HG02981 (cell line): ENCODE results near the gene AQP3.
"Not testable (repeated sequence)": the region's sequence is repeated elsewhere in the genome, so short reads cannot be mapped to it uniquely, and the experiment has no call there.

ENCODE experiments used
- ATAC-seq: cut with Tn5 transposase; IDR thresholded peaks from one replicate; pipeline ENCODE4 v1.9.1; 2021; ENCODE audit warnings: mild to moderate bottlenecking, moderate library complexity; ENCODE audit not compliant: unreplicated experiment

The AQP3 gene

GRCh38 chr9:33443464-33444154 lies 3.8 kb downstream of the AQP3 start:
- no peak for ATAC-seq

GRCh38 chr9:33443047-33443446 lies 4.3 kb downstream of the AQP3 start:
- no peak for ATAC-seq

- no peak for ATAC-seq
Measured at GRCh38 chr9:33442125-33442524, 5.3 kb downstream of the AQP3 start.

GRCh38 chr9:33440609-33441008 lies 6.8 kb downstream of the AQP3 start:
- ATAC-seq: no peak

GRCh38 chr9:33440204-33440603 lies 7.2 kb downstream of the AQP3 start:
- ATAC-seq: no peak

- ATAC-seq: no peak
Measured at GRCh38 chr9:33439731-33440130, 7.7 kb downstream of the AQP3 start.

- no peak for ATAC-seq
Measured at GRCh38 chr9:33438926-33439680, 8.3 kb downstream of the AQP3 start.

GRCh38 chr9:33437898-33438297 lies 9.5 kb downstream of the AQP3 start:
- no peak for ATAC-seq

GRCh38 chr9:33437205-33437604 lies 10.2 kb downstream of the AQP3 start:
- ATAC-seq: no peak

- no peak for ATAC-seq
Measured at GRCh38 chr9:33436445-33436844, 10.9 kb downstream of the AQP3 start.

- no peak for ATAC-seq
Measured at GRCh38 chr9:33435821-33436277, 11.5 kb downstream of the AQP3 start.

- no peak for ATAC-seq
Measured at GRCh38 chr9:33434317-33435105, 12.9 kb downstream of the AQP3 start.

- no peak for ATAC-seq
Measured at GRCh38 chr9:33433871-33434270, 13.5 kb downstream of the AQP3 start.

GRCh38 chr9:33431420-33431819 lies 16.0 kb downstream of the AQP3 start:
- no peak for ATAC-seq

GRCh38 chr9:33430942-33431341 lies 16.5 kb downstream of the AQP3 start:
- no peak for ATAC-seq

- ATAC-seq: no peak
Measured at GRCh38 chr9:33429256-33429985, 18.0 kb downstream of the AQP3 start.

- ATAC-seq: no peak
Measured at GRCh38 chr9:33426843-33427293, 20.5 kb downstream of the AQP3 start.

GRCh38 chr9:33425128-33425533 lies 22.3 kb downstream of the AQP3 start:
- ATAC-seq: no peak

- ATAC-seq: not testable (repeated sequence)
Measured at GRCh38 chr9:33424492-33424891, 22.9 kb downstream of the AQP3 start.

- not testable (repeated sequence) for ATAC-seq
Measured at GRCh38 chr9:33424043-33424442, 23.4 kb downstream of the AQP3 start.
